ENCODE measurements around the gene GLIS2.

Gene GLIS2

GRCh38 chr16:4314532-4315185, 1.2 kb upstream of the GLIS2 start (continued):
- peak; percentile 93 for TF ChIP-seq ZNF692 (tag by site-specific recombination; IDR thresholded peaks at IDR 0.05)
- no peak for TF ChIP-seq KLF16 (tag by site-specific recombination; IDR thresholded peaks at IDR 0.05)
- 0 out of 2 replicates have a peak, but pooled peaks have one; percentile 39 for TF ChIP-seq ZNF341 (tag by site-specific recombination; IDR thresholded peaks at IDR 0.05; ENCODE audit: low read depth)
- no peak for TF ChIP-seq MZF1 (tag by site-specific recombination; IDR thresholded peaks at IDR 0.05; ENCODE audit: borderline replicate concordance)
- peak; percentile 23; the same call in 1 of the 2 replicates for TF ChIP-seq CTCF (tag by site-specific recombination; IDR thresholded peaks at IDR 0.05)
- TF ChIP-seq YY1 (tag by site-specific recombination; IDR thresholded peaks at IDR 0.05), result no peak
- TF ChIP-seq ZNF76 (tag by site-specific recombination; IDR thresholded peaks at IDR 0.05; ENCODE audit: borderline replicate concordance, low read depth), result no peak
- peak; percentile 82 for TF ChIP-seq GLIS1 (tag by site-specific recombination; IDR thresholded peaks at IDR 0.05)
- TF ChIP-seq ZIC2 (tag by site-specific recombination; IDR thresholded peaks at IDR 0.05), result peak; percentile 73
- TF ChIP-seq, protein P1, sequence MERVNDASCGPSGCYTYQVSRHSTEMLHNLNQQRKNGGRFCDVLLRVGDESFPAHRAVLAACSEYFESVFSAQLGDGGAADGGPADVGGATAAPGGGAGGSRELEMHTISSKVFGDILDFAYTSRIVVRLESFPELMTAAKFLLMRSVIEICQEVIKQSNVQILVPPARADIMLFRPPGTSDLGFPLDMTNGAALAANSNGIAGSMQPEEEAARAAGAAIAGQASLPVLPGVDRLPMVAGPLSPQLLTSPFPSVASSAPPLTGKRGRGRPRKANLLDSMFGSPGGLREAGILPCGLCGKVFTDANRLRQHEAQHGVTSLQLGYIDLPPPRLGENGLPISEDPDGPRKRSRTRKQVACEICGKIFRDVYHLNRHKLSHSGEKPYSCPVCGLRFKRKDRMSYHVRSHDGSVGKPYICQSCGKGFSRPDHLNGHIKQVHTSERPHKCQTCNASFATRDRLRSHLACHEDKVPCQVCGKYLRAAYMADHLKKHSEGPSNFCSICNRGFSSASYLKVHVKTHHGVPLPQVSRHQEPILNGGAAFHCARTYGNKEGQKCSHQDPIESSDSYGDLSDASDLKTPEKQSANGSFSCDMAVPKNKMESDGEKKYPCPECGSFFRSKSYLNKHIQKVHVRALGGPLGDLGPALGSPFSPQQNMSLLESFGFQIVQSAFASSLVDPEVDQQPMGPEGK (tag by site-specific recombination; IDR thresholded peaks at IDR 0.05), result peak; percentile 70
- no peak for TF ChIP-seq ZNF112 (tag by site-specific recombination; IDR thresholded peaks at IDR 0.05)
- TF ChIP-seq ZEB2 (tag by site-specific recombination; IDR thresholded peaks at IDR 0.05), result peak; percentile 69; the same call in 1 of the 2 replicates
- TF ChIP-seq ZNF157 (tag by site-specific recombination; IDR thresholded peaks at IDR 0.05), result no peak
- peak; percentile 54; the same call in 1 of the 2 replicates for TF ChIP-seq ZBTB48 (tag by site-specific recombination; IDR thresholded peaks at IDR 0.05)
- TF ChIP-seq ZFP37 (tag by site-specific recombination; IDR thresholded peaks at IDR 0.05), result peak; percentile 54; the same call in 1 of the 2 replicates
- peak; percentile 39; the same call in 1 of the 2 replicates for TF ChIP-seq PRDM10 (tag by site-specific recombination; IDR thresholded peaks at IDR 0.05)
